WERI-Rb-1 (cell line): ENCODE results near the gene NDUFA12.
"Not testable (repeated sequence)": the region's sequence is repeated elsewhere in the genome, so short reads cannot be mapped to it uniquely, and the experiment has no call there.

Experiments
- DNase-seq: peaks from one replicate; pipeline ENCODE4 v3.0.0-alpha.2; 2020
- H3K27ac ChIP-seq: fragments of 250-450 bp; sonication (Bioruptor Pico); 2 replicates; pipeline ENCODE4 v1.5.1; 2020; ENCODE audit warnings: mild to moderate bottlenecking, moderate library complexity
- H3K27me3 ChIP-seq: fragments of 250-450 bp; sonication (Bioruptor Pico); 2 replicates; pipeline ENCODE4 v1.5.1; 2021; ENCODE audit warnings: mild to moderate bottlenecking, low read depth, moderate library complexity; ENCODE audit not compliant: insufficient read depth, severe bottlenecking
- H3K36me3 ChIP-seq: fragments of 250-450 bp; sonication (Bioruptor Pico); 2 replicates; pipeline ENCODE4 v1.5.1; 2020; ENCODE audit warnings: mild to moderate bottlenecking, moderate library complexity
- H3K4me3 ChIP-seq: 2 replicates; pipeline ENCODE4 v1.5.1; 2011; ENCODE audit warnings: low read depth, mild to moderate bottlenecking, control low read depth, low read length
- H3K9me3 ChIP-seq: fragments of 250-450 bp; sonication (Bioruptor Pico); 2 replicates; pipeline ENCODE4 v1.5.1; 2021; ENCODE audit warnings: mild to moderate bottlenecking, moderate library complexity; ENCODE audit not compliant: severe bottlenecking
- TF ChIP-seq, protein P1 (sequence below): IDR thresholded peaks from 2 replicates; pipeline ENCODE4 v1.5.1; 2011; ENCODE audit warnings: low read depth, mild to moderate bottlenecking, control low read depth, inconsistent platforms, low read length

Gene NDUFA12

DNA sequence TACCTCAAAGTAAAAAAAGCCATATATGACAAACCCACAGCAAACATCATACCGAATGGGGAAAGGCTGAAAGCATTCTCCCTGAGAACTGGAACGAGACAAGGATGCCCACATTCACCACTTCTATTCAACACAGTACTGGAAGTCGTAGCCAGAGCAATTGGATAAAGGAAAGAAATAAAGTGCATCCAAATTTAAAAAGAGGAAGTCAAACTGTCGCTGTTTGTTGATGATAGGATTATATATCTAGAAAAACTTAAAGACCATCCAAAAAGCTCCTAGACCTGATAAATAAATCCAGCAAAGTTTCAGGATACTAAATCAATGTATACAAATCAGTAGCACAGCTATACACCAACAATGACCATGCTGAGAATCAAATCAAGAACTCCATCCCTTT, 5.2 kb downstream of the NDUFA12 start:
- no peaks in the 10 kb centered on the region for H3K9me3 ChIP-seq
- H3K27ac ChIP-seq, result no peak overlapping the region
- peaks cover 37% of the 10 kb centered on the region for H3K36me3 ChIP-seq
- TF ChIP-seq, protein P1, sequence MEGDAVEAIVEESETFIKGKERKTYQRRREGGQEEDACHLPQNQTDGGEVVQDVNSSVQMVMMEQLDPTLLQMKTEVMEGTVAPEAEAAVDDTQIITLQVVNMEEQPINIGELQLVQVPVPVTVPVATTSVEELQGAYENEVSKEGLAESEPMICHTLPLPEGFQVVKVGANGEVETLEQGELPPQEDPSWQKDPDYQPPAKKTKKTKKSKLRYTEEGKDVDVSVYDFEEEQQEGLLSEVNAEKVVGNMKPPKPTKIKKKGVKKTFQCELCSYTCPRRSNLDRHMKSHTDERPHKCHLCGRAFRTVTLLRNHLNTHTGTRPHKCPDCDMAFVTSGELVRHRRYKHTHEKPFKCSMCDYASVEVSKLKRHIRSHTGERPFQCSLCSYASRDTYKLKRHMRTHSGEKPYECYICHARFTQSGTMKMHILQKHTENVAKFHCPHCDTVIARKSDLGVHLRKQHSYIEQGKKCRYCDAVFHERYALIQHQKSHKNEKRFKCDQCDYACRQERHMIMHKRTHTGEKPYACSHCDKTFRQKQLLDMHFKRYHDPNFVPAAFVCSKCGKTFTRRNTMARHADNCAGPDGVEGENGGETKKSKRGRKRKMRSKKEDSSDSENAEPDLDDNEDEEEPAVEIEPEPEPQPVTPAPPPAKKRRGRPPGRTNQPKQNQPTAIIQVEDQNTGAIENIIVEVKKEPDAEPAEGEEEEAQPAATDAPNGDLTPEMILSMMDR, result no peak
- no peak for DNase-seq
- no peak overlapping the region for H3K4me3 ChIP-seq
- no peaks in the 10 kb centered on the region for H3K27me3 ChIP-seq

DNA sequence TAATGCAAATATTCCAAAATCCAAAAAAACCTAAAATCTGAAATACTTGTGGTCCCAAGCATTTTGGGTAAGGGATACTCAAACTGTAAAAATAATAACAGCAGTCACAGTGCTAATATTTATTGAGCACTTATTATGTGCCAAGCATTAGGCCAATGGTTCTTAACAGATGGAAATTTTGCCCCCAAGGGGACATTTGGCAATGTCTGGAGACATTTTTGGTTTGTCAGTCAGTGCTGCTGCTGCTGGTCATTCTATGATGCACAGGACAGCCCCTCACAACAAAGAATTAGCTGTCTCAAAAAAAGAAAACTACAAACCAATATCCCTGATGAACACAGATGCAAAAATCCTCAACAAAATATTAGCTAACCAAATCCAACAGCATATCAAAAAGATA, 5.8 kb downstream of the NDUFA12 start:
- TF ChIP-seq, protein P1, result no peak
- DNase-seq, result no peak
- H3K4me3 ChIP-seq, result no peak overlapping the region
- peaks cover 38% of the 10 kb centered on the region for H3K36me3 ChIP-seq
- no peaks in the 10 kb centered on the region for H3K9me3 ChIP-seq
- H3K27ac ChIP-seq, result no peak overlapping the region
- no peaks in the 10 kb centered on the region for H3K27me3 ChIP-seq

DNA sequence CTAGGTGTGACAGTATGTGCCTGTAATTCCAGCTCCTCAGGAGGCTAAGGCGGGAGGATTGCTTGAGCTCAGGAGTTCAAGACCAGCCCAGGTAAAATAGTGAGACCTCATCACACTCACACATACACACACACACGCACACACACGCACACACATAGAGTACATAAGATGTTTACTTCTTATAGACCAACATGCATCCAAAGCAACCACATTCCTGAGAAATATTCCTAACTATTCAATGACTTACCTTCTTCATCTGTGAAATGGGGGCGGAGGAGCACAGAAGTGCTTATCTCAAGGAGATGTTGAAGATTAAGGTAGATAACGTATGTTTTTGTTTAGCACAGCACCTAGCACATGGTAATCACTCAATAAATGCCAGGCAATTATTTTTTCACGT, 6.4 kb downstream of the NDUFA12 start:
- Histone ChIP-seq H3K27me3 (no peaks in the 10 kb centered on the region), H3K4me3 (no peak overlapping the region), H3K9me3 (no peaks in the 10 kb centered on the region), H3K27ac (no peak overlapping the region), H3K36me3 (peaks cover 42% of the 10 kb centered on the region)
- TF ChIP-seq, protein P1, result no peak
- no peak for DNase-seq

DNA sequence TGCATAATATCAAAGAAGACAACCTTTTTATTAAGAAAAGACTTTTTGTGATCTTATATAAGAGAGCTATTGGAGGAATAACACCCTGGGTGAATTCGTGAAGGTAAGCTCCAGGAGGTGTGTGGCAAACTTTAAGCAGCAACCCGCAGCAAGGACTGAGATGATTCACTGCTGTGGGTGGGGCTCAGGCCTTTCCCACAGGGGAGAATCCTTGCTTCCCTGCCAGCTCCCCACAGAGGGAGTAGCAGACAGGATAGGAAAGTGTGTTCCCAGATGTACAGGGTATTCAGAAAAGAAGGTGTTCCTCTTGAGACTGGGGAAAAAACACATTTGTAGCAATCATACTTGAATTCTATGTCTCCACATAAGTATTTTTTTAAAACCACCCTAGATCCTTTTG, 9.2 kb downstream of the NDUFA12 start:
- H3K27me3 ChIP-seq, result no peaks in the 10 kb centered on the region
- no peaks in the 10 kb centered on the region for H3K9me3 ChIP-seq
- H3K4me3 ChIP-seq, result no peak overlapping the region
- H3K27ac ChIP-seq, result no peak overlapping the region
- no peak for DNase-seq
- peaks cover 19% of the 10 kb centered on the region for H3K36me3 ChIP-seq
- TF ChIP-seq, protein P1, result no peak

DNA sequence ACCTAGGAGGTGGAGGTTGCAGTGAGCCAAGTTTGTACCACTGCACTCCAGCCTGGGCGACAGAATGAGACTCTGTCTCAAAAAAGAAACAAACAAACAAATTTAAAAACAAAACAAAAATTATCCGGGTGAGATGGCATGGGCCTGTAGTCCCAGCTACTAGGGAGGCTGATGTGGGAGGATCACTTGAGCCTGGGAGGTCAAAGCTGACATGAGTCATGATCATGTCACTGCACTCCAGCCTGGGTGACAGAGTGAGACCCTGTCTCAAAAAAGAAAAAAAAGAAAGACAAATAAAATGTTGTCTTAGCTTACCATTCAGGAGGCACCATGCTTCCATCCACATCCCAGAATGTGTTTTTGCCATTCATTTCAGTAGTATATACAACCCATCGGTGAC, 9.6 kb downstream of the NDUFA12 start:
- H3K4me3 ChIP-seq, H3K27ac ChIP-seq, H3K9me3 ChIP-seq, DNase-seq, H3K27me3 ChIP-seq: not testable (repeated sequence)
- peaks cover 19% of the 10 kb centered on the region for H3K36me3 ChIP-seq

DNA sequence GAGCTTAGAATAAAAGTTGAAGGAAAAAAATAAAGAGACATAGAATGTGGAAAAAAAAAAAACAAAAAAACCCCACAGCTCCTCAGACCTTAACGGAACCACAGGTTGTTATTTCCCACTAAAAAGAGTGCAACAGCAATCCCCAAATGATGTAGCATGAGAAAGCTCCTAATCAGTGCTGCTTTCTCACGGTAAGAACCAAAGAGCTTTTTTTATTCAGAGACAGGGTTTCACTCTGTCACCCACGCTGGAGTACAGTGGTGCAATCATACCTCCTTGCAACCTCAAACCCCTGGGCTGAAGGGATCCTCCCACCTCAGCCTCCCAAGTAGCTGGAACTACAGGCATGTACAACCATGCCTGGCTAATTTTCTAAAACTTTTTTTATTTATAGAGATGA, 13.3 kb downstream of the NDUFA12 start:
- Histone ChIP-seq H3K27ac (no peak overlapping the region), H3K36me3 (peaks cover 18% of the 10 kb centered on the region), H3K9me3 (no peaks in the 10 kb centered on the region), H3K27me3 (no peaks in the 10 kb centered on the region), H3K4me3 (no peak overlapping the region)
- DNase-seq, result no peak
- TF ChIP-seq, protein P1, result no peak
